Measurements from ENCODE around the gene PDP2.
"Not testable (repeated sequence)": the region's sequence is repeated elsewhere in the genome, so short reads cannot be mapped to it uniquely, and the experiment has no call there.

PDP2 gene

GRCh38 chr16:66886321-66886720, 6.0 kb downstream of the PDP2 start:
- no peak for DNase-seq (ENCODE audit: low spot score)

- DNase-seq (ENCODE audit: low spot score): no peak
Observed at GRCh38 chr16:66886914-66887313, 6.6 kb downstream of the PDP2 start.

- DNase-seq (ENCODE audit: low spot score): no peak
Observed at GRCh38 chr16:66888647-66889615, 8.6 kb downstream of the PDP2 start.

GRCh38 chr16:66889622-66890021, 9.3 kb downstream of the PDP2 start:
- DNase-seq (ENCODE audit: low spot score): no peak

GRCh38 chr16:66890799-66891198, 10.5 kb downstream of the PDP2 start:
- no peak for DNase-seq (ENCODE audit: low spot score)

- no peak for DNase-seq (ENCODE audit: low spot score)
Observed at GRCh38 chr16:66891360-66891759, 11.0 kb downstream of the PDP2 start.

- DNase-seq (ENCODE audit: low spot score): no peak
Observed at GRCh38 chr16:66891797-66892196, 11.5 kb downstream of the PDP2 start.

GRCh38 chr16:66894055-66894454, 13.7 kb downstream of the PDP2 start:
- no peak for DNase-seq (ENCODE audit: low spot score)

GRCh38 chr16:66894948-66895688, 14.8 kb downstream of the PDP2 start:
- peak; percentile 93 for DNase-seq (ENCODE audit: low spot score)

- DNase-seq (ENCODE audit: low spot score): no peak
Observed at GRCh38 chr16:66895689-66895979, 15.3 kb downstream of the PDP2 start.

- no peak for DNase-seq (ENCODE audit: low spot score)
Observed at GRCh38 chr16:66895999-66896398, 15.7 kb downstream of the PDP2 start.

- not testable (repeated sequence) for DNase-seq (ENCODE audit: low spot score)
Observed at GRCh38 chr16:66896682-66897081, 16.4 kb downstream of the PDP2 start.

GRCh38 chr16:66898207-66898606, 17.9 kb downstream of the PDP2 start:
- no peak for DNase-seq (ENCODE audit: low spot score)

GRCh38 chr16:66898933-66899309, 18.6 kb downstream of the PDP2 start:
- no peak for DNase-seq (ENCODE audit: low spot score)

GRCh38 chr16:66899310-66899944, 19.1 kb downstream of the PDP2 start:
- no peak for DNase-seq (ENCODE audit: low spot score)

GRCh38 chr16:66899945-66900710, 19.8 kb downstream of the PDP2 start:
- DNase-seq (ENCODE audit: low spot score): no peak

- no peak for DNase-seq (ENCODE audit: low spot score)
Observed at GRCh38 chr16:66900721-66901441, 20.6 kb downstream of the PDP2 start.

GRCh38 chr16:66901626-66902025, 21.3 kb downstream of the PDP2 start:
- DNase-seq (ENCODE audit: low spot score): no peak

- no peak for DNase-seq (ENCODE audit: low spot score)
Observed at GRCh38 chr16:66902648-66903543, 22.6 kb downstream of the PDP2 start.

All from Ammon's horn (tissue), 1 donor.